HepG2 (cell line): ENCODE data around the gene CSNK1A1.

Source experiments
- POLR2AphosphoS5 ChIP-seq: IDR thresholded peaks from 2 replicates; pipeline ENCODE4 v1.6.1; 2012; ENCODE audit warnings: low read depth, low read length
- ZNF3 ChIP-seq: IDR thresholded peaks from 2 replicates; pipeline ENCODE4 v1.7.0; 2017; ENCODE audit warnings: inconsistent platforms
- ZNF563 ChIP-seq: sonication (generic); formaldehyde crosslinking; IDR thresholded peaks from 2 replicates; pipeline ENCODE4 v1.8.0; 2022; ENCODE audit warnings: mild to moderate bottlenecking, moderate library complexity, missing genetic modification reagents

DNA sequence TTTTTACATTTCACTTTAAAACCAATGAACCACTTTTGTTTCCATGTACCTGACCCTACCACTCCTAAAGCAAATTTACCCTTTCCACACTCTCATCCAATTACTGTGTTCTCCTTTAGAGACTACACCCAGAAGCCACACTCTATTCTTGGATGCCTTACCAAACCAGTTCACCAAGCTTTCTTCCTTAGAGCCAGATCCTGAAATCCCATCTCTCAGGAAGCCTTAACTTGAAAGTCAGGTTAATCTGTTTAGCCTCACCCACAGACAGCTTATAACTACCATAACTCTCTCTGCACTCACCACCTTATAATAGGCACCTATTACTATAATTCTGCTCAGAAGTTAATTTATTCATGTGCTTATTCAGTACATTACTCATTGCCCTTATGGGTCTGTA is 4.3 kb downstream of the CSNK1A1 start:
- TF ChIP-seq ZNF3 (CRISPR knock-in tag) (no peak), POLR2AphosphoS5 (no peak), ZNF563 (CRISPR knock-in tag) (no peak)
